PC-3 (cell line): ENCODE measurements around the gene YPEL2.

ENCODE experiments used
- CTCF ChIP-seq: fragments of 300-600 bp; sonication (generic); conservative IDR thresholded peaks from 2 replicates; pipeline ENCODE4 v1.5.1; 2017; ENCODE audit warnings: antibody characterized with exemption, low read depth, mild to moderate bottlenecking, low read length
- EZH2 ChIP-seq: fragments of 300-600 bp; sonication (generic); IDR thresholded peaks from one replicate; pipeline ENCODE4 v1.6.1; 2017; ENCODE audit warnings: antibody characterized with exemption, mild to moderate bottlenecking, low read length; ENCODE audit not compliant: unreplicated experiment
- EZH2phosphoT487 ChIP-seq: fragments of 300-600 bp; sonication (generic); IDR thresholded peaks from 2 replicates; pipeline ENCODE4 v1.6.1; 2018; ENCODE audit warnings: mild to moderate bottlenecking, antibody characterized with exemption, low read length, borderline replicate concordance

GRCh38 chr17:59342681-59343131 lies 11.3 kb downstream of the YPEL2 start:
- TF ChIP-seq CTCF (no peak), EZH2phosphoT487 (no peak), EZH2 (no peak)
